Tibial nerve (tissue), 4 donors: ENCODE measurements around the gene ATP11A. TPM values are rescaled to one million over a fixed set of nuclear protein-coding genes. Genes with fewer than 3 reads are reported as not detected.

Source experiments
- DNase-seq, 2 donors: peaks; one replicate each; pipeline ENCODE4 v3.0.0-alpha.2; 2019; ENCODE audit warnings: low spot score in 2 of 2
- H3K27ac ChIP-seq, 4 donors: fragments of 200-600 bp; sonication (generic) in 3 of 4; one replicate each; pipeline ENCODE4 v1.5.1; 2017 to 2019; ENCODE audit warnings: mild to moderate bottlenecking in 1 of 4
- H3K27me3 ChIP-seq, 2 donors: fragments of 200-600 bp; sonication (generic) in 1 of 2; one replicate each; pipeline versions ENCODE4 v1.5.1 to v1.6.0; 2017 to 2019
- H3K36me3 ChIP-seq, 3 donors: fragments of 200-600 bp; sonication (generic); one replicate each; pipeline ENCODE4 v1.5.1; 2018 to 2019
- H3K4me1 ChIP-seq, 4 donors: fragments of 200-600 bp; sonication (generic) in 3 of 4; one replicate each; pipeline ENCODE4 v1.5.1; 2017 to 2019
- H3K4me3 ChIP-seq, 4 donors: fragments of 200-600 bp; sonication (generic) in 3 of 4; one replicate each; pipeline ENCODE4 v1.5.1; 2017 to 2019; ENCODE audit warnings: mild to moderate bottlenecking in 1 of 4, moderate library complexity in 1 of 4
- H3K9me3 ChIP-seq, 4 donors: fragments of 200-600 bp; sonication (generic) in 3 of 4; one replicate each; pipeline ENCODE4 v1.5.1; 2017 to 2019
- CTCF ChIP-seq, 5 experiments: fragments of 200-600 bp in 3 of 5; fragments of 450-650 bp in 2 of 5; sonication (generic) in 3 of 5; IDR thresholded peaks; one replicate each; pipeline ENCODE4 v1.5.1; 2016 to 2019; ENCODE audit warnings: antibody characterized with exemption in 5 of 5, mild to moderate bottlenecking in 3 of 5, moderate library complexity in 2 of 5
- EP300 ChIP-seq, 2 donors: sonication (generic); formaldehyde crosslinking; IDR thresholded peaks; one replicate each; pipeline ENCODE4 v1.6.1; 2017; ENCODE audit warnings: antibody characterized with exemption in 2 of 2, mild to moderate bottlenecking in 1 of 2
- POLR2A ChIP-seq, 2 donors: fragments of 450-650 bp; IDR thresholded peaks; one replicate each; pipeline ENCODE4 v1.6.1; 2017; ENCODE audit warnings: antibody characterized with exemption in 2 of 2, mild to moderate bottlenecking in 2 of 2, moderate library complexity in 2 of 2
- WGBS, 2 donors: methylation state at CpG; one replicate each; pipeline ENCODE4 v1.1.5; 2018; 5-methylcytosine and 5-hydroxymethylcytosine counted together
- total RNA-seq, 4 donors: library from RNA; depleted of rRNA; stranded (reverse); fragments of >200 nt; gene quantifications; one replicate each; pipeline ENCODE4 v1.1.0, GENCODE V29; 2016

Gene ATP11A
- total RNA-seq, 4 donors from 2014 or later: 24.7 to 61.5 (median 35.0) TPM

GRCh38 chr13:112844879-112845278 lies 155.0 kb downstream of the ATP11A start:
- Histone ChIP-seq H3K27ac (no peak overlapping the region), H3K36me3 (peaks cover 0 to 88% (median 4%) of the 10 kb centered on the region in 3 donors), H3K4me3 (no peak overlapping the region), H3K4me1 (peaks cover 0 to 14% (median 0%) of the 10 kb centered on the region in 4 donors), H3K9me3 (peaks cover 0 to 14% (median 0%) of the 10 kb centered on the region in 4 donors), H3K27me3 (no peaks in the 10 kb centered on the region)
- TF ChIP-seq POLR2A (IDR thresholded peaks at IDR 0.05) (no peak), CTCF (IDR thresholded peaks at IDR 0.05) (no peak), EP300 (IDR thresholded peaks at IDR 0.05) (no peak)
- no peak for DNase-seq
- WGBS, 2 donors: 92 to 93% methylated on average over 9 of the region's 10 CpGs

GRCh38 chr13:112845511-112846144 lies 155.8 kb downstream of the ATP11A start:
- Histone ChIP-seq H3K27ac (no peak overlapping the region), H3K9me3 (peaks cover 0 to 14% (median 0%) of the 10 kb centered on the region in 4 donors), H3K36me3 (peaks cover 0 to 92% (median 4%) of the 10 kb centered on the region in 3 donors), H3K4me1 (peaks cover 0 to 14% (median 0%) of the 10 kb centered on the region in 4 donors), H3K4me3 (no peak overlapping the region), H3K27me3 (no peaks in the 10 kb centered on the region)
- WGBS, 2 donors: 89 to 98% methylated on average over 13 to 19 of the region's 23 CpGs
- DNase-seq: no peak
- TF ChIP-seq EP300 (IDR thresholded peaks at IDR 0.05): no peak
- TF ChIP-seq POLR2A (IDR thresholded peaks at IDR 0.05): no peak
- TF ChIP-seq CTCF (IDR thresholded peaks at IDR 0.05): no peak

- Histone ChIP-seq H3K4me1 (peaks cover 0 to 10% (median 0%) of the 10 kb centered on the region in 4 donors), H3K4me3 (no peak overlapping the region), H3K27me3 (no peaks in the 10 kb centered on the region), H3K36me3 (peaks cover 0 to 92% (median 4%) of the 10 kb centered on the region in 3 donors), H3K9me3 (peaks cover 0 to 14% (median 0%) of the 10 kb centered on the region in 4 donors), H3K27ac (no peak overlapping the region)
- no peak for TF ChIP-seq POLR2A (IDR thresholded peaks at IDR 0.05)
- no peak for TF ChIP-seq EP300 (IDR thresholded peaks at IDR 0.05)
- no peak for TF ChIP-seq CTCF (IDR thresholded peaks at IDR 0.05)
- DNase-seq: no peak
- WGBS, 2 donors: 93 to 97% methylated on average over 22 to 23 of the region's 23 CpGs
Measured at GRCh38 chr13:112846411-112847115, 156.7 kb downstream of the ATP11A start.

- peaks cover 0 to 90% (median 7%) of the 10 kb centered on the region in 3 donors for H3K36me3 ChIP-seq
- no peak overlapping the region for H3K27ac ChIP-seq
- no peaks in the 10 kb centered on the region for H3K4me1 ChIP-seq
- DNase-seq: no peak
- WGBS, 2 donors: 64 to 70% methylated on average over 6 of the region's 6 CpGs
- H3K9me3 ChIP-seq: peaks cover 0 to 14% (median 0%) of the 10 kb centered on the region in 4 donors
- H3K27me3 ChIP-seq: no peaks in the 10 kb centered on the region
- no peak overlapping the region for H3K4me3 ChIP-seq
- TF ChIP-seq EP300 (IDR thresholded peaks at IDR 0.05): no peak
- TF ChIP-seq POLR2A (IDR thresholded peaks at IDR 0.05): no peak
- no peak for TF ChIP-seq CTCF (IDR thresholded peaks at IDR 0.05)
Measured at GRCh38 chr13:112849500-112849899, 159.7 kb downstream of the ATP11A start.

GRCh38 chr13:112850273-112850672 lies 160.4 kb downstream of the ATP11A start:
- WGBS, 2 donors: 96 to 99% methylated on average over 6 of the region's 6 CpGs
- H3K4me3 ChIP-seq: no peak overlapping the region
- TF ChIP-seq EP300 (IDR thresholded peaks at IDR 0.05) (no peak), CTCF (IDR thresholded peaks at IDR 0.05) (no peak), POLR2A (IDR thresholded peaks at IDR 0.05) (no peak)
- H3K4me1 ChIP-seq: no peaks in the 10 kb centered on the region
- peaks cover 0 to 14% (median 0%) of the 10 kb centered on the region in 4 donors for H3K9me3 ChIP-seq
- H3K27me3 ChIP-seq: no peaks in the 10 kb centered on the region
- peaks cover 0 to 90% (median 4%) of the 10 kb centered on the region in 3 donors for H3K36me3 ChIP-seq
- no peak overlapping the region for H3K27ac ChIP-seq
- DNase-seq: no peak
